ENCODE data around the gene LIPH.
"Not testable (repeated sequence)": the region's sequence is repeated elsewhere in the genome, so short reads cannot be mapped to it uniquely, and the experiment has no call there.

The LIPH gene

DNA sequence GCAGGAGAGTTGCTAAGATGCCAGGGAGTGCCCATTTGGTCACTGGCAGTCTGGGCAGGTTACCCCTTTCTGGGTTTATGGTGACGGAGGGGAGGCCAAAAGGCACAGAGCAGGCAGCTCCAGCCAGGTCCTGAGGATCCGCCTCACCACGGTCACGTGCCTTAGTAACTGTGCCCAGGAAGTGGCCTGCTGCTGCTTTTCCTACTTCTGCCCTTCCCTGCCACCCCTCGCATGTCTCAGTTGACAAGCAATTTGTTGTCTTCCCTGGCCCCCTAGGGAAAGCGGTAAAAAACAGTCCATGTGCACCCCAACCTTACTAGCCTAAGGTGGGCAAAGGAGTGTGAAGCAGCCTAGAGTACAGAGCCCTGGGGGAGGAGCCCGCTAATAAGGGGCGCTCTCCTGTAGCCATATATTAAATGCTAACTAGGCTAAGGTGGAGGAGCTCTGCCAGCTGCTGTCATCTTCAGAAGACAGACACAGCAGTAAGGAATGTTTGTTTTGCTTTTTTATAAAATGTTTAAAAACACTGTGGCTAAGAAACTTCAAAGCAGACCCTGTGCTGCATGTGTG is 9.1 kb upstream of the LIPH start:
- no peak for TF ChIP-seq CTCF (IDR thresholded peaks at IDR 0.05; ENCODE audit: insufficient read depth, low read depth, low read length, missing control alignments)
- DNase-seq (ENCODE audit: low read depth) = no peak
- H3K4me3 ChIP-seq (ENCODE audit: low read depth, low read length) = no peak overlapping the region

DNA sequence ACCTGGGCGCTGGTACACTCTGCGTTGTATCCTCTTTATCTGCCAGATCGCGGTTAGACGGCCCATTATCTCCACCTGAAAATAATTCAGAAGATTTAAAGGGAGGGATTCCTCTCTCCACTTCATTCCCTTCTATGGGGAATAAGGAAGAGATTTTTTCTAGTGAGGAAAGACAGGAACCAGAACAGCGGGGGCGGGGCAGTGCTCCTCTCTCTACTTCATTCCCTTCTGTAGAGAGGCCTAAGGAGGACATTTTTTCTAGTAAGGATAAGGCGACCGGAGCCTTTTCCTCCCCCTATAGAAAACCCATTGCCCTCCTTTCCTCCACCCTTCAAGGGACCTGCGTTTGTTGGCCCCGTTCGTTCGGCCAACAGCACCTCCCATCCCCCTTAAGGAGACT is 8.3 kb upstream of the LIPH start:
- no peak overlapping the region for H3K4me3 ChIP-seq (ENCODE audit: low read depth, low read length)
- DNase-seq (ENCODE audit: low read depth) = no peak
- TF ChIP-seq CTCF (IDR thresholded peaks at IDR 0.05; ENCODE audit: insufficient read depth, low read depth, low read length, missing control alignments) = no peak

DNA sequence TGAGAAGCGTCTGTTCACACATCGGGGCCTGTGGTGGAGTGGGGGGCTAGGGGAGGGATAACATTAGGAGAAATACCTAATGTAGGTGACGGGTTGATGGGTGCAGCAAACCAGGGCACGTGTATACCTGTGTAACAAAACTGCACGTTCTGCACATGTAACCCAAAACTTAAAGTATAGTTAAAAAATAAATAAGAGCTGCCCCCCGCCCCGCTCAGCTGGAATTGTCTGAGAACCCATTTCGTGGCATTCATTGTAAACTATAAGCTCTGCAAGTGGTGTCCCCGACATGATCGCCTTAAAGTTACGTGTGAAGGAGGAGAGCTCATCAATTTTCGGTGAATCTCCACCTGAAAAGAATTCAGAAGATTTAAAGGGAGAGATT is 7.3 kb upstream of the LIPH start:
- TF ChIP-seq CTCF (IDR thresholded peaks at IDR 0.05; ENCODE audit: insufficient read depth, low read depth, low read length, missing control alignments) = no peak
- peak overlapping the region; percentile 57; the same call in 1 of the 2 replicates for H3K4me3 ChIP-seq (ENCODE audit: low read depth, low read length)
- DNase-seq (ENCODE audit: low read depth) = no peak

DNA sequence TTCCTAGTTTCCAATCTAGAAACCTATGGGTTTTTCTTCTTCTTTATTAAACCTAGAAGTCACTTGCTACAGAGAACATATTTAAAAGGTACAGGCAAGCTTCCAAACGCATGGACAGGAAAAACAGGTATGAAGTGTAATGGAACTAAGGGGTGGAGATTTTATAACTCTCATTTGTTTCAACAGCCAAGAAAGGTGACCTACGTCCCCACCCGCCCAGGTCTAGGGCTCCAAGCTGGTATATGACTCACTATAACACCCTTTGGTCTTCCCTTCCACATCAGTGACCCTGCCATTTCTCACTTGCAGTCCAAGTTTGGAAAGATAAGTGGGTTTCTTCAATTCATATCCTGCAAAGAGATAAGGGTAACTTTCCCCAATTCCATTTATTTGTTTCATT is 6.0 kb upstream of the LIPH start:
- peak; percentile 59 for DNase-seq (ENCODE audit: low read depth)
- no peak for TF ChIP-seq CTCF (IDR thresholded peaks at IDR 0.05; ENCODE audit: insufficient read depth, low read depth, low read length, missing control alignments)
- H3K4me3 ChIP-seq (ENCODE audit: low read depth, low read length) = peak overlapping the region; percentile 11

DNA sequence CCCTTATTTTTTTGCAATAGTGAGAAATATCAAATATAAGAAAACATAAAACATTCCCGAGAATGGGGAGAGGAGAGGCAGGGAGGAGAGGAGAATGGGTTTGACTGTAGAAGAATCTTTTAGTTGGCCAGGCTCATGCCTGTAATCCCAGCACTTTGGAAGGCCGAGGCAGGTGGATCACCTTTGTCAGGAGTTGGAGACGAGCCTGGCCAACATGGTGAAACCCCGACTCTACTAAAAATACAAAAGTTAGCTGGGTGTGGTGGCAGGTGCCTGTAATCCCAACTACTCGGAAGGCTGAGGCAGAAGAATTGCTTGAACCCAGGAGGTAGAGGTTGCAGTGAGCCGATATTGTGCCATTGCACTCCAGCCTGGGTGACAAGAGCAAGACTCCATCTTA is 4.3 kb upstream of the LIPH start:
- H3K4me3 ChIP-seq (ENCODE audit: low read depth, low read length); DNase-seq (ENCODE audit: low read depth): not testable (repeated sequence)

GRCh38 chr3:185555860-185556347 is 3.5 kb upstream of the LIPH start:
- no peak for TF ChIP-seq CTCF (IDR thresholded peaks at IDR 0.05; ENCODE audit: insufficient read depth, low read depth, low read length, missing control alignments)
- H3K4me3 ChIP-seq (ENCODE audit: low read depth, low read length) = no peak overlapping the region
- DNase-seq (ENCODE audit: low read depth) = no peak

GRCh38 chr3:185555101-185555501 is 2.7 kb upstream of the LIPH start:
- H3K4me3 ChIP-seq (ENCODE audit: low read depth, low read length) = no peak overlapping the region
- TF ChIP-seq CTCF (IDR thresholded peaks at IDR 0.05; ENCODE audit: insufficient read depth, low read depth, low read length, missing control alignments) = no peak
- DNase-seq (ENCODE audit: low read depth) = no peak

Measured in GM12865 (cell line).